ENCODE results near the gene FGF21.

DNA sequence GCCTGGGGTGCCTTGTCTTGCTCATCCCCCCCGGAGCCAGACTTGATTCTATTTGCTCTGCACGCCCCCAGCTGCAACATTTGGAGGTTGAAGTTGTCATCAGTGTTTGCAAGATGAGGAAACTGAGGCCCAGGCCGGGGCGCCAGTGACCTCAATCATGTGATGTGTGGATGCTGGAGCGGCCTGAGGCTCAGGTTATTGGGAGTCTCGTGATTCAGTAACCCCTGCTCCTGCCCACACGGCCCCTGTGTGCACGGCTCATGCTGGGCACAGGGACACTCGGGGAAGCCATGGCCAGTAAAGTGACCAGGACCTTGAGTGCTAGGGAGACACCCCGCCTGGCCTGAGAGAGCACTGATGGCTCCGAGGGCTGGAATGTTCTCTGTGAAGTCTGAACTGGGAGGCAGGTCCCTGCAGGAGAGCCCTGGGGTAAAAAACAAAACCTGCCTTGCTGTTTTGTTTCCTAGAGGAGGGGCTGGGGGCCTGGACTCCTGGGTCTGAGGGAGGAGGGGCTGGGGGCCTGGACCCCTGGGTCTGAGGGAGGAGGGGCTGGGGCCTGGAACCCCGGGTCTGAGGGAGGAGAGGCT is 1.9 kb downstream of the FGF21 start:
- TF ChIP-seq POLR2AphosphoS5 (IDR thresholded peaks at IDR 0.05; ENCODE audit: borderline replicate concordance, low read depth, low read length) (no peak), EZH2 (IDR thresholded peaks at IDR 0.05) (no peak), FOXP2 (optimal IDR thresholded peaks at IDR 0.05; ENCODE audit: control extremely low read depth, extremely low read length, insufficient read depth) (no peak)

Measured in SK-N-MC (cell line).